Gastroesophageal sphincter (tissue), 4 donors: Measurements from ENCODE around the gene KTN1. TPM values are rescaled to one million over a fixed set of nuclear protein-coding genes. Genes with fewer than 3 reads are reported as not detected.

Experiments used
- ATAC-seq: fragments of 150-250 bp; one replicate; pipeline ENCODE4 v1.9.1; 2016; ENCODE audit warnings: mild to moderate bottlenecking, moderate library complexity
- H3K27ac ChIP-seq, 4 donors: fragments of 200-600 bp; sonication (generic) in 3 of 4; 1 replicate in 3 of 4; 2 replicates in 1 of 4; pipeline ENCODE4 v1.5.1; 2016 to 2019
- H3K27me3 ChIP-seq: fragments of 200-600 bp; sonication (generic); one replicate; pipeline ENCODE4 v1.5.1; 2019
- H3K36me3 ChIP-seq, 2 donors: fragments of 200-600 bp; sonication (generic); one replicate each; pipeline ENCODE4 v1.5.1; 2019; ENCODE audit warnings: control low read depth in 1 of 2
- H3K4me1 ChIP-seq, 3 donors: fragments of 200-600 bp; sonication (generic); 1 replicate in 2 of 3; 2 replicates in 1 of 3; pipeline ENCODE4 v1.5.1; 2016 to 2019; ENCODE audit warnings: control low read depth in 2 of 3
- H3K4me3 ChIP-seq, 2 donors: fragments of 200-600 bp; sonication (generic); one replicate each; pipeline ENCODE4 v1.5.1; 2019; ENCODE audit warnings: mild to moderate bottlenecking in 1 of 2, moderate library complexity in 1 of 2
- H3K9me3 ChIP-seq, 3 donors: fragments of 200-600 bp; sonication (generic); one replicate each; pipeline ENCODE4 v1.5.1; 2017 to 2019; ENCODE audit warnings: control low read depth in 2 of 3
- EP300 ChIP-seq: sonication (generic); formaldehyde crosslinking; IDR thresholded peaks from one replicate; pipeline ENCODE4 v1.6.1; 2017; ENCODE audit warnings: antibody characterized with exemption, mild to moderate bottlenecking
- POLR2A ChIP-seq, 2 donors: fragments of 450-650 bp; IDR thresholded peaks; one replicate each; pipeline ENCODE4 v1.6.1; 2017; ENCODE audit warnings: antibody characterized with exemption in 2 of 2, mild to moderate bottlenecking in 2 of 2, moderate library complexity in 1 of 2
- POLR2AphosphoS5 ChIP-seq: sonication (generic); formaldehyde crosslinking; IDR thresholded peaks from one replicate; pipeline ENCODE4 v1.6.1; 2017; ENCODE audit warnings: antibody characterized with exemption
- WGBS, 2 donors: methylation state at CpG; one replicate each; pipeline ENCODE4 v1.1.5; 2018; ENCODE audit warnings: low coverage in 1 of 2; 5-methylcytosine and 5-hydroxymethylcytosine counted together
- total RNA-seq, 4 donors: library from RNA; depleted of rRNA; stranded (reverse); fragments of >200 nt; gene quantifications; one replicate each; pipeline ENCODE4 v1.1.0, GENCODE V29; 2016
- TF ChIP-seq, protein P1 (sequence below), 4 experiments: fragments of 200-600 bp in 2 of 4; fragments of 450-650 bp in 2 of 4; sonication (generic) in 1 of 4; IDR thresholded peaks; one replicate each; pipeline ENCODE4 v1.5.1; 2017 to 2019; ENCODE audit warnings: antibody characterized with exemption in 4 of 4, mild to moderate bottlenecking in 2 of 4, moderate library complexity in 2 of 4

KTN1 gene
- total RNA-seq, 4 donors from 2014 or later: 144 to 204 (median 171) TPM

DNA sequence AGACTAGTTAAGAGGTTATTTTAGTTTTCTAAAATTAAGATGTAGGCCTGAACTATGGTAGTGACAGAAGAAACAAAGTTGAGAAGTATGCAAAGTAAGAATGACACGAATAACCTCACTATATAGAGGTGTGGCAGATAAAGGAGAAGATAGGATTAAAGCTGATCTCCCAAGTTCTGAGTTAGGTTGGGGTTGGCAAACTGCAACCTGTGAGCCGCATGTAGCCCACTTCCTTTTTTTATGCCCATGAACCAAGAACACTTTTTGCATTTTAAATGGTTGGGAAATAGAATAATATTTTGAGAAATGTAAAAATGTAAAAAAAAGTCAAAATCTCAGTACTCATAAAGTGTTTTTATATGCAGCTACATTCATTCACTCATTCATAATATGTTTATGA lies 34.3 kb downstream of the KTN1 start:
- TF ChIP-seq EP300 (no peak), POLR2A (IDR thresholded peaks at IDR 0.05) (no peak)
- 97% methylated on average over 2 of the region's 2 CpGs; no CpG with 5 or more reads in 1 of the 2 donors for WGBS, 2 donors
- no peak overlapping the region for H3K4me3 ChIP-seq
- no peaks in the 10 kb centered on the region for H3K9me3 ChIP-seq
- ATAC-seq: no peak
- no peaks in the 10 kb centered on the region for H3K27me3 ChIP-seq
- peaks cover 0 to 37% (median 4%) of the 10 kb centered on the region in 3 donors for H3K4me1 ChIP-seq
- H3K27ac ChIP-seq: no peak overlapping the region
- peaks cover 4 to 49% of the 10 kb centered on the region in 2 donors for H3K36me3 ChIP-seq

GRCh38 chr14:55620277-55620676 lies 40.3 kb downstream of the KTN1 start:
- TF ChIP-seq EP300 (no peak), POLR2AphosphoS5 (no peak), POLR2A (IDR thresholded peaks at IDR 0.05) (no peak)
- TF ChIP-seq, protein P1, sequence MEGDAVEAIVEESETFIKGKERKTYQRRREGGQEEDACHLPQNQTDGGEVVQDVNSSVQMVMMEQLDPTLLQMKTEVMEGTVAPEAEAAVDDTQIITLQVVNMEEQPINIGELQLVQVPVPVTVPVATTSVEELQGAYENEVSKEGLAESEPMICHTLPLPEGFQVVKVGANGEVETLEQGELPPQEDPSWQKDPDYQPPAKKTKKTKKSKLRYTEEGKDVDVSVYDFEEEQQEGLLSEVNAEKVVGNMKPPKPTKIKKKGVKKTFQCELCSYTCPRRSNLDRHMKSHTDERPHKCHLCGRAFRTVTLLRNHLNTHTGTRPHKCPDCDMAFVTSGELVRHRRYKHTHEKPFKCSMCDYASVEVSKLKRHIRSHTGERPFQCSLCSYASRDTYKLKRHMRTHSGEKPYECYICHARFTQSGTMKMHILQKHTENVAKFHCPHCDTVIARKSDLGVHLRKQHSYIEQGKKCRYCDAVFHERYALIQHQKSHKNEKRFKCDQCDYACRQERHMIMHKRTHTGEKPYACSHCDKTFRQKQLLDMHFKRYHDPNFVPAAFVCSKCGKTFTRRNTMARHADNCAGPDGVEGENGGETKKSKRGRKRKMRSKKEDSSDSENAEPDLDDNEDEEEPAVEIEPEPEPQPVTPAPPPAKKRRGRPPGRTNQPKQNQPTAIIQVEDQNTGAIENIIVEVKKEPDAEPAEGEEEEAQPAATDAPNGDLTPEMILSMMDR (IDR thresholded peaks at IDR 0.05): no peak
- Histone ChIP-seq H3K4me1 (no peaks in the 10 kb centered on the region), H3K36me3 (peaks cover 0 to 96% of the 10 kb centered on the region in 2 donors), H3K27me3 (no peaks in the 10 kb centered on the region), H3K9me3 (no peaks in the 10 kb centered on the region), H3K4me3 (no peak overlapping the region), H3K27ac (no peak overlapping the region)
- ATAC-seq: no peak
- WGBS, 2 donors: 100% methylated on average over 1 of the region's 1 CpG; no CpG with 5 or more reads in 1 of the 2 donors

GRCh38 chr14:55620981-55621380 lies 41.0 kb downstream of the KTN1 start:
- H3K4me3 ChIP-seq: no peak overlapping the region
- WGBS, 2 donors: 100% methylated on average over 1 to 3 of the region's 3 CpGs
- ATAC-seq: no peak
- H3K36me3 ChIP-seq: peaks cover 0 to 89% of the 10 kb centered on the region in 2 donors
- no peaks in the 10 kb centered on the region for H3K27me3 ChIP-seq
- H3K4me1 ChIP-seq: no peaks in the 10 kb centered on the region
- TF ChIP-seq POLR2A (IDR thresholded peaks at IDR 0.05) (no peak), EP300 (no peak), POLR2AphosphoS5 (no peak)
- TF ChIP-seq, protein P1 (IDR thresholded peaks at IDR 0.05): no peak
- H3K9me3 ChIP-seq: no peaks in the 10 kb centered on the region
- no peak overlapping the region for H3K27ac ChIP-seq

DNA sequence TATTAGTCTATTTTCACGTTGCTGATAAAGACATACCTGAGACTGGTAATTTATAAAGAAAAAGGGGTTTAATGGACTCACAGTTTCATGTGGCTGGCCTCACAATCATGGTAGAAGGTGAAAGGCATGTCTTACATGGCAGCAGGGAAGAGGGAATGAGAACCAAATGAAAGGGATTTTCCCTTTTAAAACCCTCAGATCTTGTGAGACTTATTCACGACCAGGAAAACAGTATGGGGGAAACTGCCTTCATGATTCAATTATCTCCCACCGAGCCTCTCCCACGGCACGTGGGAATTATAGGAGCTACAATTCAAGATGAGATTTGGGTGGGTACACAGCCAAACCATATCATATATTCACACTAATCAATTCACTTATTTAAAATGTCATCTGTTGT lies 41.4 kb downstream of the KTN1 start:
- no peak for ATAC-seq
- H3K4me1 ChIP-seq: peaks cover 0 to 2% (median 0%) of the 10 kb centered on the region in 3 donors
- no peak overlapping the region for H3K27ac ChIP-seq
- no peaks in the 10 kb centered on the region for H3K27me3 ChIP-seq
- peaks cover 0 to 85% of the 10 kb centered on the region in 2 donors for H3K36me3 ChIP-seq
- H3K9me3 ChIP-seq: no peaks in the 10 kb centered on the region
- no peak overlapping the region for H3K4me3 ChIP-seq
- TF ChIP-seq POLR2AphosphoS5 (no peak), POLR2A (IDR thresholded peaks at IDR 0.05) (no peak), EP300 (no peak)
- TF ChIP-seq, protein P1 (IDR thresholded peaks at IDR 0.05): no peak
- 90 to 100% methylated on average over 4 to 5 of the region's 5 CpGs for WGBS, 2 donors

DNA sequence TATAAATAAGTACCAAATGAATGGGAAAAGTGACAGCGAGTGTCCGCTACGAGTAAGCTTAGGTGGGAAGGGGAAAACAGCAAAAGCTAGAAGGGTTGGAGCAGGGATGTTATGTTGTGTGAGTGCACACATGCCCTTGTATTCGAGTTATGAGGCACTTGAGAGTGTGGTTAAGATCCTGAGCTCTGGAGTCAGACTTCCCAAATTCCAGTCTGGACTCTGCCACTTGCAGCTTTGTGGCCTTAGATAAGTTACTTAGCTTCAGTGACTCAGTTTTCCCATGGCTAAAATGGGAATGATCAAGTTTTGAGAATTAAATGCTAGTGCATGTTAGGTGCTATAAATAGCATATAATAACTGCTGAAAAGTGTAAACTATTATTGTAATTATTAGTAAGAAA lies 44.9 kb downstream of the KTN1 start:
- H3K36me3 ChIP-seq: peaks cover 0 to 74% of the 10 kb centered on the region in 2 donors
- no peaks in the 10 kb centered on the region for H3K27me3 ChIP-seq
- H3K4me1 ChIP-seq: peaks cover 0 to 8% (median 0%) of the 10 kb centered on the region in 3 donors
- 77% methylated on average over 4 of the region's 4 CpGs; no CpG with 5 or more reads in 1 of the 2 donors for WGBS, 2 donors
- no peak overlapping the region for H3K27ac ChIP-seq
- TF ChIP-seq EP300: no peak
- TF ChIP-seq POLR2AphosphoS5: no peak
- TF ChIP-seq POLR2A (IDR thresholded peaks at IDR 0.05): no peak
- TF ChIP-seq, protein P1 (IDR thresholded peaks at IDR 0.05): no peak
- no peak for ATAC-seq
- no peaks in the 10 kb centered on the region for H3K9me3 ChIP-seq
- H3K4me3 ChIP-seq: no peak overlapping the region
